ENCODE measurements around the gene CDR2L.
"Not testable (repeated sequence)": the region's sequence is repeated elsewhere in the genome, so short reads cannot be mapped to it uniquely, and the experiment has no call there.

CDR2L gene

DNA sequence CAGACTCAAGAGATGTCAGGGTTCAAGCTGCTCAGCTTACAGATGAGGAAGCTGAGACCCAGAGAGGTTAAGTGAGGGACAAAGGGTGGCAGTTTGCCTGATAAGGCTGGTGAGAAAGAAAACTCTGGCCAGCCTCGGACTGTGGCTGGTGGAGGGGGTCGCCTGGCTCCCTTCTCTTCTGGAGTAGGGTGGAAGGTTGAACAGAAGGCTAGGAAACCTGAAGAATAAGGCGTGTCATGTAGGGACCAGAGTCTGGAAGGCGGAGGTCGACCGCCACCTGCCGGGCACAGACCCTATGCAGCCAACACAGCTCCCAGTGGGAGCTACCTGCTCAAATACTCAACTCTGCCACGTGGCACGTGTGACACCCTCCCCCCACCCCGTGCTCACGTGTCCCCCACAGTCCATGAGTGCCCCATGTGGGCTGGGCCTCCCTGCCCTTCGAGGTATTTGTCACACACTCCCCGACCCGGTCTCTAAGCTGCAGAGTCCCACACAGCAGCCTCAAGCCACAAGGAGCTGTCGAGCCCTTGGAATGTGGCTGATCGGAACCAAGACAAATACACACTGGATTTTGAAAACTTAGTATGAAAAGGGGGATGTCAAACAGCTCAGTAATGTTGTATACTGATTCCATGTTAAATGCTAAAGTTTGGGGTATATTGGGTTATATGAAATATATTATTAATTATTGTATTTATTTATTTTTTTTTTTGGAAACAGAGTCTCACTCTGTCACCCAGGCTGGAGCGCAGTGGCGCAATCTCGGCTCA lies 26.7 kb upstream of the CDR2L start:
- no peak for DNase-seq

DNA sequence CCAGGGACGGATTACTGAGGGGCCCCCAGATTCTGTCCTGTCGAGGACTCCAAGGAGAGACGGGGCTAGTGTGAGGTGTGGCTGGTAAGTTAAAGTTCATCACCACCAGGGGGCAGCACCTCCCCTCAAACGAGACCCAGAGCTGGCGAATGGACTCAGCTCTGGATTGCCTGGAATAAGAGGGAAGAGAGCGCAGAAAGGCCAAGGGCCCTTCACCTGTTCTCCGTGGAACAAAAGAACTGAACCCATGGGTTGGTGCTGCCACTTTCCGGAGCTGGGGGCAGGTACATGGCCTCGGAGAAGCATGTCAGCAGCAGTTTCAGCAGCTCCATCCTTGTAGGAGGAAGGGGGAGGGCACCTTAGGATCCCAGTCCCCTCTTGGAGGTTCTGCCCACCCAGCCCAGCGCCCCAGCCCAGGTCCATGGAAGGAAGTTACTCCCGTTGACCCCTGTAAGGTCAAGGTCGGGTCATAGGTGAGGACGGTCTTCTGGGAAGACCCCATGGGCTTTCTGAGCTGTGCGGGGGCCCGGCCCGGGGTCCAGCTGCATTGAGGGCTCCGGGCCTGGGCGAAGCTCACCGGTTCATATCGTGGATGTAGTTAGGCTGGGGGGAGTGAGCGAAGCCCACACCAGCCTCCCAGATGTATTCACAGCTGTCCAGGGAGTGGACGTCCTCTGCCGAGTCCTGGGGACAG lies 25.6 kb upstream of the CDR2L start:
- peak; percentile 77 for DNase-seq

DNA sequence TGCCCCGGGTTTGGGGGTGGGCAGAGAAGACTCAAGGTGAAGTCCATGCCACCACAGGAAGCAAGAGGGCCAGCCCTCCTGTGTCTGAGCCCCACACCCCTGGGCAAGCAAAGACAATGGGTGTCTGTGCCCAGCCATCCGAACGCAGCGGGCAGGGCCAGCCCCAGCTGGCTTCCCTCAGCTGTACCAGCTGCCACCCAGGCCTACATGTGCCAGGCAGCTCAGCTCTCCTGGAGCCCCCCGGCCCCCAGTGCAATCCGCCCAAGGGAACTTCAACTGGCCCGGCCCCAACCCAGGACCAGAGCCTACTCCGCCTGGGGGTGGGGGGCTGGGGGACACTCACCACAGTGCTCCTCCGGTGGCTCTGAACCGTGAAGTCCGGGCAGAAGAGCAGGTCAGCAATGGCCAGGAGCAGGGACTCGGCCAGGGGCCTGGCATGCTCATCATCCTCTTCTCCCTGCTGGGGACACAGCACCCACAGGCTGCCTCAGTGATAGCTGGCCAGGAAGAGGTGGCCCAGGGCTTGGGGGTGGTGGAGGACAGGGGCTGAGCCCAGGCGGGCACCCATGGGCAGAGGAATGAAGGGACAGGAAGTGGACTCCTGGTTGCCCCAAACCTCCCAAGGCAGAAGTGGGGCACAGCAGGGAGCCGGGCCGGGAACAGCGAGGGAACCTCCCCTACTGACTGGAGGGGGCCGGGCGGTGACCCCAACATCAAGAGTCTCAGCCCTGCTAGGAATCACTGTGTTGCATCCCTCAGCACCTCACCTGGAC lies 24.6 kb upstream of the CDR2L start:
- no peak for DNase-seq

- no peak for DNase-seq
Measured at GRCh38 chr17:74963656-74964055, 23.8 kb upstream of the CDR2L start.

DNA sequence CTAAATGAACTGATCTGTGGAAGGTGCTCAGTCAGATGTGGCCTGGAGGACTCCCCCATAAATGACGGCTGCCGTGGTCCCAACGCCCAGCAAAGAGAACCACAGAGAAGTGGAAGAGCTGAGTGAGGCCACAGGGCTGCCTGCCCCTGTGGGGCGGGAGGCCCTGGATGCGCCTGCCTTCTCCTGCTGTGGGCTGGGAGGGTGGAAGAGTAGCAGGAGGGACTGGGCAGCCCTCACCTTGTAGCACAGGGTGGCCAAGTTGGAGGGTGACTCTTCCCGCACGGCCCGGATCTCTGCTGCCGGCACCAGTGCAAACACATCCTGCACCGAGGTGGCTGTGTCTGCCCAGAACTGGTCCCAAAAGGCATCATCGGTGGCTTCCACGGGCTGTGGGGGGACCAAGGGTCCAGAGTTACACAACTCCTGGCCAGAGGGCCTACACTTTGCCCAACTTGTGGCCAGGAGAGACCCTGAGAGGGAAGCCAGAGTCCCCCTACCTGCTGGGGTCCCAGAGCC lies 23.1 kb upstream of the CDR2L start:
- DNase-seq: no peak

- no peak for DNase-seq
Measured at GRCh38 chr17:74964988-74965622, 22.3 kb upstream of the CDR2L start.

- no peak for DNase-seq
Measured at GRCh38 chr17:74968361-74968780, 19.1 kb upstream of the CDR2L start.

DNA sequence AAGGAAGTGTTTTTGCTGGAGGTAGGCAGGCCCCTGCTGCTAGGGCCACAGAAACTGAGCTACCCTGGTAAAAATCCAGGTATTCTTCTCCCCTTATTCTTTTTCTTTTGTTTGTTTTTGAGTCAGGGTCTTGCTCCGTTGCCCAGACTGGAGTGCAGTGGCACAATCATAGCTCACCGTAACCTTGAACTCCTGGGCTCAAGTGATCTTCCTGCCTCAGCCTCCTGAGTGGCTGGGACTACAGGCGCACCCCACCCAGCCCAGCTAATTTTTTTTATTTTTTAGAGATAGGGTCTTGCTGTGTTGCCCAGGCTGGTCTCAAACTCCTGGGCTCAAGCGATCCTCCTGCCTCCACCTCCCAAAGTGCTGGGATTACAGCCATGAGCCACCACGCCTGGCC lies 17.9 kb upstream of the CDR2L start:
- not testable (repeated sequence) for DNase-seq

DNA sequence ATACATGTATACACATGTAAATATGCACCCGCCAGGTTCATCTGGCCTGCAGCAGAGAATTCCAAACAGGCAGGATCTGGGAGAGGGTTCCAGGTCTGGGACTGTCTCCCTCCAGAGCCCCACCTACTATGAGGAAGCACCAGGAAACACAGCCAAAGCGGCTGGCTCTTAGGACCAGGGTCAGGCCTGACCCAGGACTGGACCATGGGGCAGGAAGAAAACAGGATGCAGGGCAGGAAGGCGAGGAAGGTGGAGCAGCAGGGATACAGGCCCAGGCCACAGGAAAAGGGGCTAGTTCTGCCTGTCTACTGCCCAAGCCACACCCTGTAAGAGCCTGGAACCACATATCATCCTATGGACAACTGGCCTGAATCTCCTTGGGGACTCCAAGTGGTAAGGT lies 17.0 kb upstream of the CDR2L start:
- no peak for DNase-seq

- DNase-seq: no peak
Measured at GRCh38 chr17:74971069-74971841, 16.2 kb upstream of the CDR2L start.

GRCh38 chr17:74971842-74972106 lies 15.7 kb upstream of the CDR2L start:
- DNase-seq: no peak

- peak; percentile 54 for DNase-seq
Measured at GRCh38 chr17:74972107-74972972, 15.1 kb upstream of the CDR2L start, which contains the start of gene HID1. TSS of gene HID1 (minus strand) at chr17:74972759. CDS start at chr17:74972656, 103 bp downstream.

- no peak for DNase-seq
Measured at GRCh38 chr17:74972973-74973328, 14.5 kb upstream of the CDR2L start.

GRCh38 chr17:74975943-74976342 lies 11.5 kb upstream of the CDR2L start:
- no peak for DNase-seq

- DNase-seq: no peak
Measured at GRCh38 chr17:74977802-74978201, 9.6 kb upstream of the CDR2L start.

GRCh38 chr17:74978240-74978639 lies 9.2 kb upstream of the CDR2L start:
- no peak for DNase-seq

- DNase-seq: no peak
Measured at GRCh38 chr17:74979408-74980146, 7.9 kb upstream of the CDR2L start.

DNA sequence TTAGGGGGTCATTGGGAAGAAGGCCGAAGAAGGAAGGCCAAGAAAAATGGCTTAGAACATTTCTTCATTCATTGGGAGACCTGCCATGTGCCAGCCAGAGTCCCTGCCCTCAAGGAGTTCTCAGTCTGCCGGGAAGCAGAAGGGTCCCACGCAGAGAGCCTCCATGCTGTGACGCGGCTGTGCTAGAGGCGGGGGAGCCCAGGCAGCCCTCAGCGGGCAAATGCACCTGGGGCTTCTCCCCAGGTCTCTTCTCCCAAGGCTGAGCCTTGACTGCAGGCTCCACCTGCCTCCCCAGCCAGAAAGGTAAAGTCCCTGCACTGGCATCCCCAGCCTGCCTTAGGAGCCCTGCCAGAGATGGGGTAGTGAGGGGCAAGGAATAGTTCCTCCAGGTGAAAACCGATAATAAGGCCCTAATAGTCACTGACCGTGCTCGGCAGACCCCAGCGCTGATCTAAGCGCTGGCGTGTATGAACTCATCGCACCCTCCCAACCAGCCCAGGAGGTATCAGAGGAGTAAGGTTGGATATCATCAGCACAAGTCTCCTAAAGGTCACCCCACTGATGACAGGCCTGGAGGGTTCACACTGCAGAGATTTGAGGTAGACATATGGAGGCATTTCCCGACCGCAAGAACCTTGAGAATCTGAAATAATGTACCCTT lies 6.0 kb upstream of the CDR2L start:
- DNase-seq: no peak

DNA sequence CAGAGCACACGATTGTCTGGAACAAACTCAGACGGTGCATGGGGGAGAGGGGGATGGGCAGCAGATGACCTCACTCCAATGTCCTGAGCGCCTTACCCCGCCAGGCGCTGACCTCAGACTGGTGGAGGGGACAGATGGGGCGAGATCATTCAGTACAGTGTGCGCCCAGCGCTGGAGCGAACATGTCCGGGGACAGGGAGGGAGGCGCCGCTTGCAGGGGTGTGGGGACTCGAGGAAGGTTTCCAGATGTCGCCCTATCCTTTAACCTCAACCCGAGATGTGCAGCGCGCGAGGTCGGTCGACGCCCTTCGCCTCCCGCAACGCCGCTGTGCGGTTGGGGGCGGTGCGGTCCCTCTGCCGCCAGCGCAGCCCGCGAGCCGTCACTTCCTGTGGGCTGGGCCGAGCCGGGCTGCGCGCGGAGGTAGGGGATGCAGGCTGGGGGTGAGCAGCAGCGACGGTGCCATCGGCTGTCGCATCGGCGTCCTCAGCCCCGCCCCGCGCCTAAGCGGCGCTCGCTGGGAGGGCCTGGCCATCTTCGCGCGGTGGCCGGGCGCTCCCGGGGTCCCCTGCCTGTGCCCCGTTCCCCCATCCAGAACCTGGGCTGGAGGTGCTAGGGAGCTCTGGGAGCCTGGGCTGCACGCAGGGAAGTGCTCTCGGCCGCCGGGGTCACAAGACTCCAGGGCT lies 5.3 kb upstream of the CDR2L start:
- DNase-seq: peak; percentile 35
